SJSA1 (cell line): ENCODE measurements around the gene MYO1A. TPM values are rescaled to one million over a fixed set of nuclear protein-coding genes. Genes with fewer than 3 reads are reported as not detected.

Experiments
- DNase-seq, 2 experiments: peaks; one replicate each; pipeline ENCODE4 v3.0.0-alpha.2; 2015 to 2020; ENCODE audit warnings: low spot score in 2 of 2, low read depth in 1 of 2
- H3K27ac ChIP-seq: fragments of 250-450 bp; sonication (Bioruptor Pico); 2 replicates; pipeline ENCODE4 v1.5.1; 2020; ENCODE audit warnings: mild to moderate bottlenecking, moderate library complexity
- H3K27me3 ChIP-seq: fragments of 250-450 bp; sonication (Bioruptor Pico); replicated peaks from 2 replicates; pipeline ENCODE4 v1.5.1; 2020; ENCODE audit warnings: mild to moderate bottlenecking, moderate library complexity
- H3K36me3 ChIP-seq: fragments of 250-450 bp; sonication (Bioruptor Pico); 2 replicates; pipeline ENCODE4 v1.5.1; 2020; ENCODE audit warnings: mild to moderate bottlenecking
- H3K4me1 ChIP-seq: fragments of 250-450 bp; sonication (Bioruptor Pico); replicated peaks from 2 replicates; pipeline ENCODE4 v1.6.1; 2021; ENCODE audit warnings: mild to moderate bottlenecking
- H3K4me3 ChIP-seq: fragments of 250-450 bp; sonication (Bioruptor Pico); 2 replicates; pipeline ENCODE4 v1.5.1; 2020; ENCODE audit warnings: mild to moderate bottlenecking
- H3K9me3 ChIP-seq: fragments of 250-450 bp; sonication (Bioruptor Pico); replicated peaks from 2 replicates; pipeline ENCODE4 v1.5.1; 2020; ENCODE audit warnings: mild to moderate bottlenecking
- total RNA-seq: library from RNA; depleted of rRNA; stranded (reverse); fragments of >200 nt; shearing (Covaris generic); gene quantifications from 2 replicates; pipeline ENCODE4 v1.2.3, GENCODE V29; 2014

The MYO1A gene
- total RNA-seq, 1 experiment from 2014 or later: not detected

DNA sequence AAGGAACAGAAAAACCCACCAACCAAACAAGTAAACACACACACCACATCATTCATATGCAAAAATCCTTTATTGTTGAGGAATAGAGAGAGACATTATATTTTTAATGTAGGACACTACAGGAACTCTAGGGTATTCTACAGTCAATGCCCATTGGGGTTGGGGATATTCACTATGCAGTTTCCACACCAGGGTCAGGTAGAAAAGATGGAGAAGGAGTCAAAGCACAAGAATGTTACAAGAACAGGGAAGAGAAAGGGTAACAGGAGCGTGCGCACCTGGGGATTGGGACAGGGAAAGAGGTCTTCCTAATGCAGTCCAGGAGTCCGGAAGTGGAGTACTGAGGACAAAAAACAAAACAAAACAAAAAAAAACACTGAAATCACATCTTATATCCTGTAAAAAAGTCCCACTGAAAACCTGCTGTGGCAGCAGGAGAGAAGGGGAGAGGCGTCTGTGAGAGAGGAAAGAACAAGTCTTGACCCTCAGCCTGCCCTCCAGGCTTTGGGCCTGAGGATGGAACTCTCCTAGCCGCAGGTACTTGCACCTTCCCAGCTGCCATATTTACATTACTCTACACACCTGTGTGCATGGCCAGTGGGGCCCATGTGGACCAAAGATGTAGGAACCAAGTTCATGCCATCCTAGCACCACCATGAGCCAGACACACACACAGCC, 39.8 kb downstream of the MYO1A start:
- Histone ChIP-seq H3K4me1 (peaks cover 23% of the 10 kb centered on the region), H3K27me3 (0 out of 2 replicates have a peak, but pooled peaks cover 2% of the 10 kb centered on the region), H3K36me3 (no peaks in the 10 kb centered on the region), H3K9me3 (no peaks in the 10 kb centered on the region), H3K27ac (no peak overlapping the region), H3K4me3 (no peak overlapping the region)
- DNase-seq: no peak

DNA sequence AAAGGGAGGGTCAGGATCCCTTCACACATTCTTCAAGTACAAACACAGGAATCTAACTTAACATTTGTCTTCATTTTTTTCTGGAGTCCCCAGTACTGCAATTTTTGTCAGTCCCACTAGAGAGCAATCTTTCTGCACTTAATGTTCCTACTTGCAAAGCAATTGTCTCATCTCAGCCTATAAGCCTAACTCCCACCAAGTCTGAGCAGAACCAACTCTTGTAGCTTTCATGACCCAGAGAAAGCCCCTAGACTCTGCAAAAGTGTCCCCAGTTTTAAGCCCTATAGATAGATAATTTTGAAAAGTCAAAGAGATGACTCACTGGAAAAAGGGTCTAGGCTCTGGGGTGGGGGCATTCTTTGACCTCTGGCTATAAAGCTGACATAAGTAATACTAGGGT, 41.8 kb downstream of the MYO1A start:
- Histone ChIP-seq H3K4me1 (peaks cover 23% of the 10 kb centered on the region), H3K27me3 (no peaks in the 10 kb centered on the region), H3K36me3 (peaks cover 16% of the 10 kb centered on the region), H3K4me3 (no peak overlapping the region), H3K27ac (peak overlapping the region; percentile 19; the same call in 1 of the 2 replicates), H3K9me3 (no peaks in the 10 kb centered on the region)
- peak in 1 of 2 experiments; percentile 51 for DNase-seq

DNA sequence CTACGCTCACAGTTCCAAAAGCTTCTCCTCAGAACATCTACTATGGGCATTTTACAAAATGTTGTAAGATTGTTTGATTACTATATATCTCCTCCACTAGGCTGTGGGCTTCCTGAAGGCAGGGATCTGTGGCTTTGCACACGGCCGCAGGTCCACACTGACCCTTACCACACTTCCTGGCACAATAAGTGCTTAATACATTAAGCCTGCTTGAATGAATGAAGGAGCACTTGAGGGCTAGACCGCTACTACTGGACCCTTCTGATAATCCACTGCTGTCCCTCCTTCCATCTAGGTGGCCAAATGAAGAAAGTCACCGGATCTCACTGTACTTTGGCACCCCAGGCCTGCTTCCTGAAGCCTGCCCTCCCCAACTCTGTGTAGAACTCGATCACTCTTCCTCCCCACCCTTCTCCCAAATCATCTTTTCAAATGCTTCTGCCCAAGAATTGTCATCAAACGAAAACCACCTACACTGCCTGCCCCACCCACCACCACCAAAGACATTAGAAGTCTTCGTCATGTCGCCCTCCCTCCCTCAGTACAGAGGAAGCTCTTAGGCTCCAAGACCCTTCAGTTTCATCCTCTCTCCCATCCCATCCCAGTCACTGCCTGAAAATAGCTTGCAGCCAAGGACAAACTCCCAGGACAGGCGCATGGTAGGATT, 43.0 kb downstream of the MYO1A start:
- Histone ChIP-seq H3K27me3 (no peaks in the 10 kb centered on the region), H3K36me3 (peaks cover 29% of the 10 kb centered on the region), H3K4me1 (peaks cover 23% of the 10 kb centered on the region), H3K27ac (no peak overlapping the region), H3K4me3 (peak overlapping the region; percentile 90), H3K9me3 (no peaks in the 10 kb centered on the region)
- DNase-seq: no peak

DNA sequence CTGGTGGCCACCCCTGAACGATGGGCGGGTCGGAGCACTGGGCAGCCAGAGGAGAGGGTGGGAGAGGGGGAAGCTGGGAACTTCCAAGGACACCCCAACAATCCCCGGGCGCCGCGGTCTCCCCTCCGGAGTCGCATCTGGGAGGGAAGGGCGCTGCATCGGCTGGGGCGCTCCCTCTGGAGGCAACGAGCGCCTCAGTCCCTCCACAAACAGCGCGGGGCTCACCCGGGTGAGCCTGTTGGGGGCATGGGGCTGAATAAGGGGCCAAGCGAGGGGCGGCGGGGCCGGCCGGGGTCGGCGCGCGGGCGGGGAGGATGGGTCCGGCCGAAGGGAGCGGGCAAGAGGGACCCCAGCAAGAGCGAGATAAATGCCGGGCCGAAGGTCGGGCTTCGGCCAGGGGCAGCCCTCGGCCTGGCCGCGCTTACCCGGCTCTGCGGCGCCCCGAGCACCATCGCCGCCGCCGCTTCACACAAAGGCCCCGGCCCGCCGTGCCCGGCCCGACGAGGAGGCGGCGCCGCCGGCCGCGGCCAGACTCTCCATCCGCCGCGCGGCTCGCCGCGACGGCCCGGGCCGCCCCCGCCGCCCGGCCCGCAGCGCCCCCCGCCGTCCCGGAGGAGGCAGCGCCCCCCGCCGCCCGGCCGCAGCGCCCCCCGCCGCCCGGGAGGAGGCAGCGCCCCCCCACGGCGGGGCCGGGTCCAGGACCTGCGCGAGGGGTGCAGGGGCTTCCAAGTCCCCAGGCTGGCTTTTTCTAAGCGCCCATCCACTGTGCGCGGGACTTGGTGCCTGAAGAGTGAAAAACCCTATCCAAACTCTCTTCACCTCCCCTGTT, 43.7 kb downstream of the MYO1A start, which contains the start of gene ZBTB39:
Gene ZBTB39 (minus strand): TSS at position 567 of the 829 bp plus-strand sequence. CDS start 1,629 bp downstream, outside the sequence.
- Histone ChIP-seq H3K36me3 (peaks cover 36% of the 10 kb centered on the region), H3K4me3 (peak within 1 kb of the TSS; percentile 90), H3K4me1 (peaks cover 23% of the 10 kb centered on the region), H3K9me3 (no peaks in the 10 kb centered on the region), H3K27ac (no peak within 1 kb of the TSS; the same call in 1 of the 2 replicates), H3K27me3 (no peaks in the 10 kb centered on the region)
- DNase-seq: peak; percentile 23 to 61

DNA sequence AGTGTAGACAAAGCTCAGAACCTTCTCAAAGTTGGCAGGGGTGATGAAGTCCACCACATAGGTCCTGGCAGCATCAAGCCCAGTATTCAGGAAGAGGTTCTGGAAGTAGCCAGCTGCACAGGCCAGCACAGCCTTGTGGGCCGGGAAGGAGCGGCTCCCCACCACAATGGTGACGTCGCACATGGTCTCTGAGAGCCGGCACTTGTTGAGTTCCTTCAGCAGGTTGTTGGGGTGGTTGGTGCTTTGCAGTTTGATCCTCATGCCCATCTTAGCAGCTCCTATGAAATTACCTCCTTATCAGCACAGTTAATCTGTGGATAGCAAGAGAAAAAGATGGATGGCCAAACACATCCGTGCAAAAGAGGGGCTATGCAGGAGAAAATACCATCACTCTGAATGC, 45.3 kb downstream of the MYO1A start:
- DNase-seq: no peak
- Histone ChIP-seq H3K4me3 (no peak overlapping the region), H3K27me3 (no peaks in the 10 kb centered on the region), H3K4me1 (peaks cover 23% of the 10 kb centered on the region), H3K9me3 (0 out of 2 replicates have a peak, but pooled peaks cover 5% of the 10 kb centered on the region), H3K27ac (no peak overlapping the region), H3K36me3 (peaks cover 52% of the 10 kb centered on the region)

DNA sequence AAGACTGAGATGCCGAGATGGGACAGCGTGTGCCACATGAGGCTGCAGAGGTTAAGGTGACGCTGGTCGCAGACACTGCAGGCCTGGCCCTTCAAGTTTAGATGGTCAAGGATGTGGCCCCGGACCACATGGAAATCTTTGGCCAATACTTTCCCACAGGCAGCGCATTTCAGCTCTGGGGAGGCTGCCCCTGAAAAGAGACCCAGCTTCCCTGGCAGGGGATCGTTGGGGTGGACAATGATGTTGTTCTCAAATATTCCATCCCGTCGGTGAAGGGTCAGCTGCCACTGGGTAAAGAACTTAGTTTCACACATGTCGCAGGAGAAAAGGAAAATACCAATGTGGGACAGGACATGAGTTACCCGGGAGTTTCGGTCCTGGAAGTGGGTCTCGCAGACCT, 46.5 kb downstream of the MYO1A start:
- Histone ChIP-seq H3K4me1 (peaks cover 12% of the 10 kb centered on the region), H3K27ac (no peak overlapping the region), H3K36me3 (peaks cover 58% of the 10 kb centered on the region), H3K9me3 (0 out of 2 replicates have a peak, but pooled peaks cover 5% of the 10 kb centered on the region), H3K27me3 (no peaks in the 10 kb centered on the region), H3K4me3 (no peak overlapping the region)
- DNase-seq: no peak

DNA sequence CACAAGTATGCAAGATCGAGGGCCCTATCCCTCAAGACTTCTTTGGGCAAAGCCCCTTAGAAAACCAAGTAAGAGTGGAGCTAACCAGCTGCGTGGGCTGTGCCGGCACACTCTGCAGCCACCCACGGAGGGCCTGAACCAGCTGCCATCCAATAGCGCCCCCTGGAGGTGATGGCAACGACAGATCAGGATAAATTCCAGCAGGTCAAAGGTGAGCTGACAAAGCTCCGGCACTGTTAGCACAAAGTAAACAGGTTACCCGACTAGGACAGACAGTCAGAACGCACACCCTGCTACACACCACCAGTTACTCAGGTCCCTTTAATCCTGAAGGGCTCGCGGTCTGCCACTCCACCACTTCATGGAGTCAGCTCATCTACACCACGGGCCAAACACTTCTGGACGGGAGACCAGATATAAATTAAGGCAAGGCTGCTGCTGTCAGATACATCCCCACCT, 48.5 kb downstream of the MYO1A start:
- Histone ChIP-seq H3K27ac (no peak overlapping the region), H3K27me3 (no peaks in the 10 kb centered on the region), H3K36me3 (peaks cover 62% of the 10 kb centered on the region), H3K4me1 (peaks cover 5% of the 10 kb centered on the region; the same call in 1 of the 2 replicates), H3K9me3 (0 out of 2 replicates have a peak, but pooled peaks cover 5% of the 10 kb centered on the region), H3K4me3 (no peak overlapping the region)
- DNase-seq: peak; percentile 37 to 69

DNA sequence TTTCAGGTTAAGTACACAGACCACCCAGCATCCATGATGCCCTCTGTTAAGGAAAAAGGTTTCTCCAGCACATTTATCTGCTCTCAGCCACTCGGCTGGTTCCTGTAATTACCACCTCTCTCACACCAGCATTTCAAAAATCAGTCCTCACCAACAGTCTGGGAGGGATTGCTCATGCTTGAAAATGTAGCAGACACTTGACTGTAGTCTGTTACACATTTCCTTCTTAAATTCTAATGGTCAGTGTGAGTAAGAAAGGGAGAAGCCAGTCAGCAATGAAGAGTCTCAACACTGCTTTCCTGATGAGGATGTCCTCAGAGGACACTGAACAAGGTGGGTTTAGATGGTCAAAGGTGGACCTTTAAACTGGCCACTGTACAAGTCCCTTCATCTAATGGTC, 49.5 kb downstream of the MYO1A start:
- Histone ChIP-seq H3K27me3 (no peaks in the 10 kb centered on the region), H3K36me3 (peaks cover 62% of the 10 kb centered on the region), H3K4me3 (no peak overlapping the region), H3K9me3 (0 out of 2 replicates have a peak, but pooled peaks cover 5% of the 10 kb centered on the region), H3K27ac (no peak overlapping the region), H3K4me1 (peaks cover 3% of the 10 kb centered on the region; the same call in 1 of the 2 replicates)
- DNase-seq: no peak

DNA sequence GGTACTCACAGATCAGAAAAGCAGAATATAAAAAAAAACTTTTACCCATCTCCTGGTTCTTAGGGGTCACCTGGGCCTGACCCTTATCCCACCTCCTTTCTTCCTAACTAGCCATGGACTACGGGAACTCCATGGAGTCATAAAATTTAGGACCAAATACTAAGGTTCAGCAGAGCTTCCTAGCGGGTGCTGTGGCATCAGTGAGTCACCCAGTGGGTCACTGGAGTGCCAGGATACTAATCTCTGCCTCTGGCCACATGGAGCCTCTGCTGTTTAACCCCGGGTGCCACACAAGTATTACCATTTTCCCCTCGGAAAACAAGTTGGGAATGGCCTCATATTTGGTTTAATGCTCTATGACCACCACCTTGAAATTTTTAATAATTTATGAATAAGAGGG, 50.5 kb downstream of the MYO1A start:
- Histone ChIP-seq H3K27me3 (no peaks in the 10 kb centered on the region), H3K4me1 (no peaks in the 10 kb centered on the region; the same call in 1 of the 2 replicates), H3K36me3 (peaks cover 58% of the 10 kb centered on the region), H3K4me3 (no peak overlapping the region), H3K27ac (no peak overlapping the region), H3K9me3 (0 out of 2 replicates have a peak, but pooled peaks cover 5% of the 10 kb centered on the region)
- DNase-seq: no peak

DNA sequence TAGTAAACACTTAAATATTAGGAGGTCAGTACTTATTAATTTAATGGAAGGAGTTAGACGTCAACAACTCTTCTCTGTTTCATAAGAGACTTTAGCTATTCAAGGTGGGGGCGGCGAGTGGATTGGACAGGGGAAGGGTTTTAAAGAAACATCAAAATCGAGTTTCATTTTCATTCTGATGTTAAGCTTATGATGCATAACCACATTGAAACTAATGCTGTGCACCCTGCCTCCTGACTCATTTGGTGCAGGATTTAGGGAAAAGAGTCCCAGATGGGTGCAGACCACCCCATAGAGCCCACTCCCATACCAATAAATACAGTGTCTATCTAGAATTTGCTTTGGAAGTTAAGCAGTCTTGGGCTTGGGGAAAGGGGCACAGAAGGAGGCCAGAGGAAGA, 50.9 kb downstream of the MYO1A start:
- H3K27ac ChIP-seq: no peak overlapping the region
- no peaks in the 10 kb centered on the region; the same call in 1 of the 2 replicates for H3K4me1 ChIP-seq
- H3K4me3 ChIP-seq: no peak overlapping the region
- H3K27me3 ChIP-seq: no peaks in the 10 kb centered on the region
- H3K9me3 ChIP-seq: 0 out of 2 replicates have a peak, but pooled peaks cover 5% of the 10 kb centered on the region
- no peak for DNase-seq
- H3K36me3 ChIP-seq: peaks cover 54% of the 10 kb centered on the region

DNA sequence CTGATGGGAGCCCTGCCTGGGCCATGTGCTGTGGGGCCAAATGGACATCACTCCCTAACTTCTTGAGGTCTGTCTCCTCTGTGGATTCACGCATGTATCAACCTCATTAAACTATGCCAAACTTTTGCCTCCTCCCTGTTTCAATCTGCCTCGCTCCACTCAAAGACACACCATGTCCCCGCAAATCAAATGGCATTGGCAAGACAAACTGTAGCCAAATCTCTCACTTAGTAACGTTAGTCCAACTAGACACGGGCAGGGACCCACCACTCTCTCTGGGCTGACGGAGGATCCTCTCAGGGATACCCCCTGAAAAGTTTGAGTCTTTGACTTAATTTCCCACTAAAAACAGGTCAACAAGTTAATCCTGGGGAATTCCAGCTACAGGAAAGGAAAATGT, 51.6 kb downstream of the MYO1A start:
- H3K36me3 ChIP-seq: peaks cover 47% of the 10 kb centered on the region
- no peaks in the 10 kb centered on the region for H3K27me3 ChIP-seq
- H3K4me3 ChIP-seq: no peak overlapping the region
- no peaks in the 10 kb centered on the region; the same call in 1 of the 2 replicates for H3K4me1 ChIP-seq
- DNase-seq: no peak
- 0 out of 2 replicates have a peak, but pooled peaks cover 5% of the 10 kb centered on the region for H3K9me3 ChIP-seq
- H3K27ac ChIP-seq: no peak overlapping the region

DNA sequence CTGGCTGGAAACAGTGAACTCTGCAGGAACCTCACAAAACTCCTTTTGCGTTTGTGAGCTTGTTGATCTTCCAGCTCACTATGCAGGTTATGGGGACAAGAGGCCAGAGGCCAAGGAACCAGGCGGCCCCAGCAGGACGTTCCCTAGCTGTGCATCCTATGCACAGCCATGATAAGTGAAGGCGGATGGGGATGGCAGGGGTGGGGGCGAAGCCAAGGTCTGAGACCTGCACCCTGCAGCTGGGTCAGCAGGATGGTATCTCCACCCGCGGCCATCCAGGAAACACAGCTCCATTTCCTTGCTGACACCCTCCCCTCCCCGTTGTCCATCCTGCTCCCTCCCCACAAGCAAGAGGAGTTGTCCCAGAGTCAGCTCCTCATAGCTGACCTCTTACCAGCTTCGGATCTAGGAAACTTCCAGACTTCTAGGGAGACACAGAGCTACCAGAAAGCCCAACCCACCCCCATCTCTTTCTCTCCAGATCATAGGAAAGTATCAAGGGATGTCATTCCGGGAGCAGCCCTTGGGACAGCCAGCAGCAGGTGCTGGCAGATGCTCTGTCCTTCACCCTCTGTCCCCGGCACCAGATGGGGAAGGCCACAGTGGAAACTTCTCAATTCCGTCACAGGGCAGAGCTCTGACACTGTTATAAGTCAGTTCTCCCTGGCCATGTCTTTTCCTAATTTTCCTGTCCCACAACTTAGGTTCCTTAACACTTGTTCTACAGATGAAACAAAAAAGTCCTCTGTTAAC, 53.0 kb downstream of the MYO1A start:
- no peak overlapping the region for H3K27ac ChIP-seq
- 0 out of 2 replicates have a peak, but pooled peaks cover 5% of the 10 kb centered on the region for H3K9me3 ChIP-seq
- H3K36me3 ChIP-seq: peaks cover 33% of the 10 kb centered on the region
- DNase-seq: peak in 1 of 2 experiments; percentile 32
- H3K4me3 ChIP-seq: no peak overlapping the region
- H3K4me1 ChIP-seq: no peaks in the 10 kb centered on the region; the same call in 1 of the 2 replicates
- no peaks in the 10 kb centered on the region for H3K27me3 ChIP-seq
